Mesothelial cell of epicardium (in vitro differentiated cells): Measurements from ENCODE around the gene RAP1GAP2. TPM values are rescaled to one million over a fixed set of nuclear protein-coding genes. Genes with fewer than 3 reads are reported as not detected.

ENCODE experiments used
- DNase-seq, 2 experiments: peaks; one replicate each; pipeline ENCODE4 v3.0.0; 2021; ENCODE audit warnings: low spot score in 2 of 2; ENCODE audit not compliant: unreplicated experiment in 2 of 2
- H3K27ac Mint-ChIP-seq: 2 replicates; pipeline ENCODE4 v1.8.0; 2021; ENCODE audit warnings: mixed read lengths
- H3K27me3 Mint-ChIP-seq: 2 replicates; pipeline ENCODE4 v1.8.0; 2021; ENCODE audit warnings: low read depth, mixed read lengths
- H3K36me3 Mint-ChIP-seq: 2 replicates; pipeline ENCODE4 v1.8.0; 2021; ENCODE audit warnings: mixed read lengths
- H3K4me1 Mint-ChIP-seq: 2 replicates; pipeline ENCODE4 v1.8.0; 2021; ENCODE audit warnings: mixed read lengths
- H3K4me3 Mint-ChIP-seq: 2 replicates; pipeline ENCODE4 v1.8.0; 2021; ENCODE audit warnings: mild to moderate bottlenecking, moderate library complexity, mixed read lengths
- H3K9me3 Mint-ChIP-seq: 2 replicates; pipeline ENCODE4 v1.8.0; 2021; ENCODE audit warnings: mixed read lengths
- CTCF ChIP-seq: fragments of 200-600 bp; sonication (generic); IDR thresholded peaks from one replicate; pipeline ENCODE4 v1.5.0; 2021; ENCODE audit warnings: antibody characterized with exemption; ENCODE audit not compliant: unreplicated experiment
- total RNA-seq: library from RNA; stranded (reverse); gene quantifications from 3 replicates; pipeline ENCODE4 v1.2.1, GENCODE V29; 2021

RAP1GAP2 gene
- total RNA-seq, 1 donor from 2014 or later, result 7.1 TPM

GRCh38 chr17:3009411-3009920 lies 213.2 kb downstream of the RAP1GAP2 start:
- no peak overlapping the region for H3K27ac Mint-ChIP-seq
- no peaks in the 10 kb centered on the region for H3K36me3 Mint-ChIP-seq

GRCh38 chr17:3011891-3012290 lies 215.7 kb downstream of the RAP1GAP2 start:
- no peak overlapping the region for H3K27ac Mint-ChIP-seq
- DNase-seq, result no peak
- H3K9me3 Mint-ChIP-seq, result no peaks in the 10 kb centered on the region
- no peaks in the 10 kb centered on the region for H3K27me3 Mint-ChIP-seq
- TF ChIP-seq CTCF, result no peak
- no peak overlapping the region for H3K4me3 Mint-ChIP-seq
- H3K36me3 Mint-ChIP-seq, result no peaks in the 10 kb centered on the region
- no peaks in the 10 kb centered on the region for H3K4me1 Mint-ChIP-seq

More at GRCh38 chr17:3009411-3009920, 213.2 kb downstream of the RAP1GAP2 start:
- no peaks in the 10 kb centered on the region for H3K9me3 Mint-ChIP-seq
- H3K4me1 Mint-ChIP-seq, result peaks cover 9% of the 10 kb centered on the region
- no peak overlapping the region for H3K4me3 Mint-ChIP-seq
- H3K27me3 Mint-ChIP-seq, result no peaks in the 10 kb centered on the region
- no peak for TF ChIP-seq CTCF
- DNase-seq, result no peak

GRCh38 chr17:3012926-3013581 lies 216.8 kb downstream of the RAP1GAP2 start:
- H3K4me1 Mint-ChIP-seq, result no peaks in the 10 kb centered on the region
- H3K9me3 Mint-ChIP-seq, result no peaks in the 10 kb centered on the region
- peak; percentile 43 to 71 for DNase-seq
- H3K27ac Mint-ChIP-seq, result no peak overlapping the region
- no peaks in the 10 kb centered on the region for H3K27me3 Mint-ChIP-seq
- no peaks in the 10 kb centered on the region for H3K36me3 Mint-ChIP-seq
- TF ChIP-seq CTCF, result peak; percentile 55
- no peak overlapping the region for H3K4me3 Mint-ChIP-seq

- Mint-ChIP-seq H3K27me3 (no peaks in the 10 kb centered on the region), H3K4me3 (no peak overlapping the region), H3K27ac (no peak overlapping the region), H3K4me1 (no peaks in the 10 kb centered on the region), H3K9me3 (peaks cover 3% of the 10 kb centered on the region), H3K36me3 (peaks cover 3% of the 10 kb centered on the region)
- no peak for DNase-seq
- TF ChIP-seq CTCF, result no peak
These were observed 219.7 kb downstream of the RAP1GAP2 start for GRCh38 chr17:3015890-3016289.

GRCh38 chr17:3017936-3018335 lies 221.7 kb downstream of the RAP1GAP2 start:
- DNase-seq, result no peak
- H3K4me3 Mint-ChIP-seq, result no peak overlapping the region
- H3K27ac Mint-ChIP-seq, result no peak overlapping the region
- no peak for TF ChIP-seq CTCF
- H3K9me3 Mint-ChIP-seq, result peaks cover 21% of the 10 kb centered on the region
- no peaks in the 10 kb centered on the region for H3K4me1 Mint-ChIP-seq
- peaks cover 19% of the 10 kb centered on the region for H3K36me3 Mint-ChIP-seq
- no peaks in the 10 kb centered on the region for H3K27me3 Mint-ChIP-seq
